Measurements from ENCODE around the gene POP4. TPM values are rescaled to one million over a fixed set of nuclear protein-coding genes. Genes with fewer than 3 reads are reported as not detected.
"Not testable (repeated sequence)": the region's sequence is repeated elsewhere in the genome, so short reads cannot be mapped to it uniquely, and the experiment has no call there.

POP4 gene
- total RNA-seq, 1 experiment from 2014 or later, result 75.0 TPM

GRCh38 chr19:29626386-29626785 is 20.3 kb downstream of the POP4 start:
- H3K36me3 Mint-ChIP-seq (ENCODE audit: insufficient read depth, unreplicated experiment), result no peaks in the 10 kb centered on the region
- no peaks in the 10 kb centered on the region for H3K27me3 Mint-ChIP-seq (ENCODE audit: insufficient read depth, unreplicated experiment)
- POLR2A ChIA-PET, result no interaction called here
- H3K9me3 ChIP-seq, result no peaks in the 10 kb centered on the region
- H3K27ac Mint-ChIP-seq (ENCODE audit: unreplicated experiment), result no peak overlapping the region
- H3K4me3 Mint-ChIP-seq (ENCODE audit: unreplicated experiment), result no peak overlapping the region
- no peaks in the 10 kb centered on the region for H3K4me1 ChIP-seq
- intact Hi-C loops (cut with micrococcal nuclease; ENCODE audit: unreplicated experiment), result no loop called here
- BruUV-seq (replicated peaks), result no TSS peak
- no peak overlapping the region for H3K4me3 ChIP-seq (ENCODE audit: low read depth, low read length)
- CTCF ChIA-PET, result no interaction called here
- no peaks in the 10 kb centered on the region for H3K36me3 ChIP-seq (ENCODE audit: control insufficient read depth, insufficient read depth, low read length)
- TF ChIP-seq, protein P1, sequence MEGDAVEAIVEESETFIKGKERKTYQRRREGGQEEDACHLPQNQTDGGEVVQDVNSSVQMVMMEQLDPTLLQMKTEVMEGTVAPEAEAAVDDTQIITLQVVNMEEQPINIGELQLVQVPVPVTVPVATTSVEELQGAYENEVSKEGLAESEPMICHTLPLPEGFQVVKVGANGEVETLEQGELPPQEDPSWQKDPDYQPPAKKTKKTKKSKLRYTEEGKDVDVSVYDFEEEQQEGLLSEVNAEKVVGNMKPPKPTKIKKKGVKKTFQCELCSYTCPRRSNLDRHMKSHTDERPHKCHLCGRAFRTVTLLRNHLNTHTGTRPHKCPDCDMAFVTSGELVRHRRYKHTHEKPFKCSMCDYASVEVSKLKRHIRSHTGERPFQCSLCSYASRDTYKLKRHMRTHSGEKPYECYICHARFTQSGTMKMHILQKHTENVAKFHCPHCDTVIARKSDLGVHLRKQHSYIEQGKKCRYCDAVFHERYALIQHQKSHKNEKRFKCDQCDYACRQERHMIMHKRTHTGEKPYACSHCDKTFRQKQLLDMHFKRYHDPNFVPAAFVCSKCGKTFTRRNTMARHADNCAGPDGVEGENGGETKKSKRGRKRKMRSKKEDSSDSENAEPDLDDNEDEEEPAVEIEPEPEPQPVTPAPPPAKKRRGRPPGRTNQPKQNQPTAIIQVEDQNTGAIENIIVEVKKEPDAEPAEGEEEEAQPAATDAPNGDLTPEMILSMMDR (IDR thresholded peaks at IDR 0.05; ENCODE audit: insufficient read depth in 1 of 2, low read depth in 1 of 2, low read length in 1 of 2, severe bottlenecking in 1 of 2, unreplicated experiment in 1 of 2), result no peak
- no peaks in the 10 kb centered on the region for H3K4me1 Mint-ChIP-seq (ENCODE audit: low read depth, unreplicated experiment)
- no peak for DNase-seq
- H3K9me3 Mint-ChIP-seq (ENCODE audit: unreplicated experiment), result no peaks in the 10 kb centered on the region
- H3K27me3 ChIP-seq (replicated peaks; ENCODE audit: control insufficient read depth, insufficient read depth, low read length), result no peaks in the 10 kb centered on the region

DNA sequence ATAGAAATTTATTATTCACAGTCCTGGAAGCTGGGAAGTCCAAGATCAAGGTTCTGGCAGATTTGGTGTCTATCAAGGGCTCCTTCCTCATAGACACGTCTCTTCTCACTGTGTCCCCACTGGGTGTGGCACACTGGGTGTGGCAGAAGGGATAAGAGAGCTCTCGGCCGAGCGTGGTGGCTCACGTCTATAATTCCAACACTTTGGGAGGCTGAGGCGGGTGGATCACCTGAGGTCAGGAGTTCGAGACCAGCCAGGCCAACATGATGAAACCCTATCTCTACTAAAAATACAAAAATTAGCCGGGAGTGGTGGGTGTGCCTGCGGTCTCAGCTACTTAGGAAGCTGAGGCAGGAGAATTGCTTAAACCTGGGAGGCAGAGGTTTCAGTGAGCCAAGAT is 20.7 kb downstream of the POP4 start:
- BruUV-seq (replicated peaks); DNase-seq; H3K9me3 Mint-ChIP-seq (ENCODE audit: unreplicated experiment); CTCF ChIA-PET; H3K27me3 Mint-ChIP-seq (ENCODE audit: insufficient read depth, unreplicated experiment); H3K4me3 Mint-ChIP-seq (ENCODE audit: unreplicated experiment); POLR2A ChIA-PET; H3K36me3 ChIP-seq (ENCODE audit: control insufficient read depth, insufficient read depth, low read length); H3K27ac Mint-ChIP-seq (ENCODE audit: unreplicated experiment); H3K4me1 ChIP-seq; H3K9me3 ChIP-seq; intact Hi-C loops (cut with micrococcal nuclease; ENCODE audit: unreplicated experiment); H3K4me3 ChIP-seq (ENCODE audit: low read depth, low read length); H3K4me1 Mint-ChIP-seq (ENCODE audit: low read depth, unreplicated experiment); H3K27me3 ChIP-seq (replicated peaks; ENCODE audit: control insufficient read depth, insufficient read depth, low read length); H3K36me3 Mint-ChIP-seq (ENCODE audit: insufficient read depth, unreplicated experiment): not testable (repeated sequence)

DNA sequence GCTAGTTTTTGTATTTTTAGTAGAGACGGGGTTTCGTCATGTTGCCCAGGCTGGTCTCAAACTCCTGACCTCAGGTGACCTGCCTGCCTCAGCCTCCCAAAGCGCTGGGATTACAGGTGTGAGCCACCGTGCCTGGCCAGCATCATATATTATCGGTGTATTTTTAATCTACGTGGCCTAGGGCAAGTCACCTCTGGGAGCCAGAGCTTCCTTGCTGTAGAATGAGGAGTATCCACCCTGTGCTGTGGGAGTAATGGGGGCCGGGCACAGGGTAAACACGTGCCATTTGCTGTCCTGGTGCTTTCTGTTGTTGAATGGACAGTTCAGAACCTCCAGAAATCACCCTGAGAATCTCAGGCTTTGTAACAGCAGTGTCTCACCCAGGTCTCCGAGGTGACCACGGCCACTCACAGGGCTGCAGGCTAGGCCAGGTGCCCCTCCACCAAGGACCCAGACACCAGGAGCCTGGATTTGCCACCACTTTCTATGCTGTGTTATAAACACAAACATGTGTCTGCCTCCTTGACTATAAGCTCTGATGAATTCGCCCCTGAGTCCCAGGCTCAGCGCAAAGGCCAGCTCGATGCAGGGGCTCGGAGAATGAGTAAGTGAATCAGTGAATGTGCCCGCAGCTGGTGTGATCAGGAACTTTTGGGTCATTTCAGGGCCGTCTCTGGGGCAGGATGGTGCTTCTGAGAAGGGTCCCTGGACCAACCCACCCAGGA is 22.7 kb downstream of the POP4 start:
- no TSS peak for BruUV-seq (replicated peaks)
- Mint-ChIP-seq H3K4me1 (ENCODE audit: low read depth, unreplicated experiment) (no peaks in the 10 kb centered on the region), H3K36me3 (ENCODE audit: insufficient read depth, unreplicated experiment) (no peaks in the 10 kb centered on the region), H3K27ac (ENCODE audit: unreplicated experiment) (no peak overlapping the region), H3K4me3 (ENCODE audit: unreplicated experiment) (no peak overlapping the region), H3K9me3 (ENCODE audit: unreplicated experiment) (no peaks in the 10 kb centered on the region), H3K27me3 (ENCODE audit: insufficient read depth, unreplicated experiment) (no peaks in the 10 kb centered on the region)
- ChIA-PET POLR2A (no interaction called here), CTCF (no interaction called here)
- Histone ChIP-seq H3K4me1 (no peaks in the 10 kb centered on the region), H3K36me3 (ENCODE audit: control insufficient read depth, insufficient read depth, low read length) (no peaks in the 10 kb centered on the region), H3K4me3 (ENCODE audit: low read depth, low read length) (no peak overlapping the region), H3K9me3 (no peaks in the 10 kb centered on the region), H3K27me3 (replicated peaks; ENCODE audit: control insufficient read depth, insufficient read depth, low read length) (no peaks in the 10 kb centered on the region)
- TF ChIP-seq, protein P1 (IDR thresholded peaks at IDR 0.05; ENCODE audit: insufficient read depth in 1 of 2, low read depth in 1 of 2, low read length in 1 of 2, severe bottlenecking in 1 of 2, unreplicated experiment in 1 of 2), result no peak
- no peak for DNase-seq
- intact Hi-C loops (cut with micrococcal nuclease; ENCODE audit: unreplicated experiment), result no loop called here
